ENCODE results near the gene REV1. TPM values are rescaled to one million over a fixed set of nuclear protein-coding genes. Genes with fewer than 3 reads are reported as not detected.

REV1 gene
- total and polyA plus RNA-seq, 2 of the 13 experiments (the other 11 are each of a cell fraction or from before 2014, with no cell fraction given): 49.1 to 71.8 TPM

DNA sequence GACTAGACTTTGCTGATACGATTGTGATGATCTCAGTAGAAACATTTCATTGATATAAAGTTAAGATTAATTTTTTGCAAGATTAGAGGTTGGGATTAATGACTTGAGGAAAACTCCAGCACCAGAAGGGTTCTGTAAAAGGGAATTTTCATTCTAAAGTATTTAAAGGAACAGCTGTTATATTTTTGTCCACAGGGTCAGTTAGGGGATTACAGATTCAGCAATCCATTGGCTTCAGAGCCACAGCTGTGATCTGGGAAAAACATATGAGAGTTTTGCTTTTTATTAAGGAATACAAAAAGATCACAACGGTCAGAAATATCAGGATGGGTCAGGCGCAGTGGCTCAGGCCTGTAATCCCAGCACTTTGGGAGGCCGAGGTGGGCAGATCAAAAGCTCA lies 19.6 kb upstream of the REV1 start:
- Histone ChIP-seq H3K27ac (ENCODE audit: extremely low read length, insufficient read depth, low read length) (no peak overlapping the region), H3K9ac (ENCODE audit: insufficient read depth, low read depth, low read length) (no peak overlapping the region), H4K20me1 (ENCODE audit: insufficient read depth, low read length) (no peaks in the 10 kb centered on the region), H3K4me1 (ENCODE audit: insufficient read depth, low read length) (no peaks in the 10 kb centered on the region), H3K36me3 (replicated peaks in 1 of 2; ENCODE audit: control insufficient read depth in 1 of 2, insufficient read depth in 2 of 2, low read length in 2 of 2) (no peaks in the 10 kb centered on the region), H3K4me3 (replicated peaks in 1 of 3; ENCODE audit: insufficient read depth in 1 of 3, low read depth in 2 of 3, low read length in 3 of 3) (no peak overlapping the region), H3K4me2 (ENCODE audit: low read depth, low read length) (no peak overlapping the region), H3K79me2 (ENCODE audit: insufficient read depth, low read length) (no peaks in the 10 kb centered on the region), H3K27me3 (ENCODE audit: control insufficient read depth in 1 of 2, insufficient read depth in 2 of 2, low read length in 2 of 2) (0 out of 5 replicates have a peak, but pooled peaks cover 1 to 16% of the 10 kb centered on the region in 2 experiments), H3K9me3 (ENCODE audit: low read length) (no peaks in the 10 kb centered on the region), H2AFZ (ENCODE audit: low read length) (no peak overlapping the region)
- ChIA-PET POLR2A (no interaction called here), CTCF (ENCODE audit: low intra/inter-chr PET ratio, low total read pairs) (no interaction called here)
- in situ Hi-C loops (cut with HindIII; ENCODE audit: extremely low pct_ligation_motif_present, low pct_unique_long_range_greater_than_20kb) (no loop called here), intact Hi-C loops (cut with micrococcal nuclease; ENCODE audit: unreplicated experiment) (no loop called here)
- FAIRE-seq (no peak), DNase-seq (ENCODE audit: low spot score) (no peak), ATAC-seq (no peak)
- 5% methylated on average over 4 of the region's 4 CpGs for WGBS (ENCODE audit: low lambda C conversion rate)
- no TSS peak for BruUV-seq (replicated peaks)
- TF ChIP-seq REPIN1 (CRISPR knock-in tag; IDR thresholded peaks at IDR 0.05; ENCODE audit: borderline replicate concordance, low read depth) (no peak), FOXM1 (CRISPR knock-in tag; IDR thresholded peaks at IDR 0.05) (no peak), TBL1XR1 (IDR thresholded peaks at IDR 0.05; ENCODE audit: borderline replicate concordance, low read length, partially characterized antibody) (no peak), BCL6 (CRISPR knock-in tag; IDR thresholded peaks at IDR 0.05) (no peak), ZNF776 (CRISPR knock-in tag; IDR thresholded peaks at IDR 0.05) (no peak), ZNF207 (IDR thresholded peaks at IDR 0.05; ENCODE audit: borderline replicate concordance) (no peak), ZNF605 (CRISPR knock-in tag; IDR thresholded peaks at IDR 0.05) (no peak), PHF20 (CRISPR knock-in tag; IDR thresholded peaks at IDR 0.05) (no peak), SAFB2 (CRISPR knock-in tag; IDR thresholded peaks at IDR 0.05; ENCODE audit: borderline replicate concordance, low read depth) (no peak), HMG20B (CRISPR knock-in tag; conservative IDR thresholded peaks at IDR 0.05) (no peak)
- TF ChIP-seq, protein P1, sequence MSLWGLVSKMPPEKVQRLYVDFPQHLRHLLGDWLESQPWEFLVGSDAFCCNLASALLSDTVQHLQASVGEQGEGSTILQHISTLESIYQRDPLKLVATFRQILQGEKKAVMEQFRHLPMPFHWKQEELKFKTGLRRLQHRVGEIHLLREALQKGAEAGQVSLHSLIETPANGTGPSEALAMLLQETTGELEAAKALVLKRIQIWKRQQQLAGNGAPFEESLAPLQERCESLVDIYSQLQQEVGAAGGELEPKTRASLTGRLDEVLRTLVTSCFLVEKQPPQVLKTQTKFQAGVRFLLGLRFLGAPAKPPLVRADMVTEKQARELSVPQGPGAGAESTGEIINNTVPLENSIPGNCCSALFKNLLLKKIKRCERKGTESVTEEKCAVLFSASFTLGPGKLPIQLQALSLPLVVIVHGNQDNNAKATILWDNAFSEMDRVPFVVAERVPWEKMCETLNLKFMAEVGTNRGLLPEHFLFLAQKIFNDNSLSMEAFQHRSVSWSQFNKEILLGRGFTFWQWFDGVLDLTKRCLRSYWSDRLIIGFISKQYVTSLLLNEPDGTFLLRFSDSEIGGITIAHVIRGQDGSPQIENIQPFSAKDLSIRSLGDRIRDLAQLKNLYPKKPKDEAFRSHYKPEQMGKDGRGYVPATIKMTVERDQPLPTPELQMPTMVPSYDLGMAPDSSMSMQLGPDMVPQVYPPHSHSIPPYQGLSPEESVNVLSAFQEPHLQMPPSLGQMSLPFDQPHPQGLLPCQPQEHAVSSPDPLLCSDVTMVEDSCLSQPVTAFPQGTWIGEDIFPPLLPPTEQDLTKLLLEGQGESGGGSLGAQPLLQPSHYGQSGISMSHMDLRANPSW (CRISPR knock-in tag; IDR thresholded peaks at IDR 0.05; ENCODE audit: borderline replicate concordance): no peak
- TF ChIP-seq, protein P2, sequence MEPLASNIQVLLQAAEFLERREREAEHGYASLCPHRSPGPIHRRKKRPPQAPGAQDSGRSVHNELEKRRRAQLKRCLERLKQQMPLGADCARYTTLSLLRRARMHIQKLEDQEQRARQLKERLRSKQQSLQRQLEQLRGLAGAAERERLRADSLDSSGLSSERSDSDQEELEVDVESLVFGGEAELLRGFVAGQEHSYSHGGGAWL (CRISPR knock-in tag; IDR thresholded peaks at IDR 0.05): no peak
- TF ChIP-seq, protein P3, sequence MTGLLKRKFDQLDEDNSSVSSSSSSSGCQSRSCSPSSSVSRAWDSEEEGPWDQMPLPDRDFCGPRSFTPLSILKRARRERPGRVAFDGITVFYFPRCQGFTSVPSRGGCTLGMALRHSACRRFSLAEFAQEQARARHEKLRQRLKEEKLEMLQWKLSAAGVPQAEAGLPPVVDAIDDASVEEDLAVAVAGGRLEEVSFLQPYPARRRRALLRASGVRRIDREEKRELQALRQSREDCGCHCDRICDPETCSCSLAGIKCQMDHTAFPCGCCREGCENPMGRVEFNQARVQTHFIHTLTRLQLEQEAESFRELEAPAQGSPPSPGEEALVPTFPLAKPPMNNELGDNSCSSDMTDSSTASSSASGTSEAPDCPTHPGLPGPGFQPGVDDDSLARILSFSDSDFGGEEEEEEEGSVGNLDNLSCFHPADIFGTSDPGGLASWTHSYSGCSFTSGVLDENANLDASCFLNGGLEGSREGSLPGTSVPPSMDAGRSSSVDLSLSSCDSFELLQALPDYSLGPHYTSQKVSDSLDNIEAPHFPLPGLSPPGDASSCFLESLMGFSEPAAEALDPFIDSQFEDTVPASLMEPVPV (CRISPR knock-in tag; IDR thresholded peaks at IDR 0.05): no peak
- TF ChIP-seq, protein P4, sequence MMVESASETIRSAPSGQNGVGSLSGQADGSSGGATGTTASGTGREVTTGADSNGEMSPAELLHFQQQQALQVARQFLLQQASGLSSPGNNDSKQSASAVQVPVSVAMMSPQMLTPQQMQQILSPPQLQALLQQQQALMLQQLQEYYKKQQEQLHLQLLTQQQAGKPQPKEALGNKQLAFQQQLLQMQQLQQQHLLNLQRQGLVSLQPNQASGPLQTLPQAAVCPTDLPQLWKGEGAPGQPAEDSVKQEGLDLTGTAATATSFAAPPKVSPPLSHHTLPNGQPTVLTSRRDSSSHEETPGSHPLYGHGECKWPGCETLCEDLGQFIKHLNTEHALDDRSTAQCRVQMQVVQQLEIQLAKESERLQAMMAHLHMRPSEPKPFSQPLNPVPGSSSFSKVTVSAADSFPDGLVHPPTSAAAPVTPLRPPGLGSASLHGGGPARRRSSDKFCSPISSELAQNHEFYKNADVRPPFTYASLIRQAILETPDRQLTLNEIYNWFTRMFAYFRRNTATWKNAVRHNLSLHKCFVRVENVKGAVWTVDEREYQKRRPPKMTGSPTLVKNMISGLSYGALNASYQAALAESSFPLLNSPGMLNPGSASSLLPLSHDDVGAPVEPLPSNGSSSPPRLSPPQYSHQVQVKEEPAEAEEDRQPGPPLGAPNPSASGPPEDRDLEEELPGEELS (CRISPR knock-in tag; IDR thresholded peaks at IDR 0.05): no peak
- TF ChIP-seq, protein P5, sequence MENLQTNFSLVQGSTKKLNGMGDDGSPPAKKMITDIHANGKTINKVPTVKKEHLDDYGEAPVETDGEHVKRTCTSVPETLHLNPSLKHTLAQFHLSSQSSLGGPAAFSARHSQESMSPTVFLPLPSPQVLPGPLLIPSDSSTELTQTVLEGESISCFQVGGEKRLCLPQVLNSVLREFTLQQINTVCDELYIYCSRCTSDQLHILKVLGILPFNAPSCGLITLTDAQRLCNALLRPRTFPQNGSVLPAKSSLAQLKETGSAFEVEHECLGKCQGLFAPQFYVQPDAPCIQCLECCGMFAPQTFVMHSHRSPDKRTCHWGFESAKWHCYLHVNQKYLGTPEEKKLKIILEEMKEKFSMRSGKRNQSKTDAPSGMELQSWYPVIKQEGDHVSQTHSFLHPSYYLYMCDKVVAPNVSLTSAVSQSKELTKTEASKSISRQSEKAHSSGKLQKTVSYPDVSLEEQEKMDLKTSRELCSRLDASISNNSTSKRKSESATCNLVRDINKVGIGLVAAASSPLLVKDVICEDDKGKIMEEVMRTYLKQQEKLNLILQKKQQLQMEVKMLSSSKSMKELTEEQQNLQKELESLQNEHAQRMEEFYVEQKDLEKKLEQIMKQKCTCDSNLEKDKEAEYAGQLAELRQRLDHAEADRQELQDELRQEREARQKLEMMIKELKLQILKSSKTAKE (CRISPR knock-in tag; IDR thresholded peaks at IDR 0.05; ENCODE audit: borderline replicate concordance): no peak
